ENCODE data around the gene SLC35E1.
A peak's percentile ranks its signal among the peaks of the same experiment; 100 is the strongest.

The SLC35E1 gene

DNA sequence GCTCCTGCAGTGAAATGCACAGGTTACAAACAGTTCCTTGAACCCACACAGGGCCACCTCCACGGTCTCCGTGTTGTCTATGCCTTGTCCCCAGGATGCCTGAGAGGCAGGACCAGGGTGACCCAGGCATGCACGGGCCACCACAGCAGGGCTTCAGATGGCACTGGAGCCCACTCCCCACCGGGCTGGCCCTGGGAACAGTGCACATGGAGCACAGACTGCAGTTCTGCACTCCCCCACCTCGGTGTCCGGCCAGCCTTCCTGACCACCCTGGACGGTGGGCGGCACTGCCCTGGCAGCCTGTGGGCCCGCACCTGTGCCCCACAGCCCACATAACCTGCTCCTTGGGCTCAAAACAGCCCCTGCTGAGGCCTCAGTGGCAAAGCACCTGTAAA lies 14.3 kb upstream of the SLC35E1 start:
- Histone ChIP-seq H3K4me2 (ENCODE audit: insufficient read depth, low read length) (peak overlapping the region; percentile 75), H3K27me3 (ENCODE audit: insufficient read depth, low read length, poor library complexity) (no peaks in the 10 kb centered on the region), H3K27ac (ENCODE audit: low read length) (peak overlapping the region; percentile 93), H3K9ac (ENCODE audit: low read depth, low read length) (peak overlapping the region; percentile 54), H3K9me3 (ENCODE audit: insufficient read depth, low read length, severe bottlenecking) (no peaks in the 10 kb centered on the region), H3K4me3 (ENCODE audit: low read depth in 1 of 2, low read length in 2 of 2) (peak overlapping the region in 1 of 2 experiments; percentile 47; a peak in 2 of 4 replicates), H3K4me1 (ENCODE audit: insufficient read depth, low read length) (peaks cover 80% of the 10 kb centered on the region), H2AFZ (ENCODE audit: low read depth, low read length) (no peak overlapping the region), H3K79me2 (ENCODE audit: insufficient read depth, low read length) (peaks cover 90% of the 10 kb centered on the region), H3K36me3 (ENCODE audit: insufficient read depth, low read length) (peaks cover 12% of the 10 kb centered on the region), H4K20me1 (ENCODE audit: insufficient read depth, low read length) (peaks cover 77% of the 10 kb centered on the region)
- ATAC-seq (ENCODE audit: insufficient read depth, low read depth) = no peak
- no peak for TF ChIP-seq CTCF (IDR thresholded peaks at IDR 0.05; ENCODE audit: borderline replicate concordance, extremely low read depth, low read length, poor library complexity, severe bottlenecking)
- TF ChIP-seq EZH2 (IDR thresholded peaks at IDR 0.05; ENCODE audit: borderline replicate concordance, low read depth, low read length, severe bottlenecking) = no peak
- DNase-seq = peak; percentile 21

GRCh38 chr19:16585808-16586476 lies 13.7 kb upstream of the SLC35E1 start:
- H3K9ac ChIP-seq (ENCODE audit: low read depth, low read length) = peak overlapping the region; percentile 54
- H2AFZ ChIP-seq (ENCODE audit: low read depth, low read length) = no peak overlapping the region
- DNase-seq = peak; percentile 24
- H3K4me2 ChIP-seq (ENCODE audit: insufficient read depth, low read length) = peak overlapping the region; percentile 75
- peaks cover 75% of the 10 kb centered on the region for H3K4me1 ChIP-seq (ENCODE audit: insufficient read depth, low read length)
- peaks cover 90% of the 10 kb centered on the region for H3K79me2 ChIP-seq (ENCODE audit: insufficient read depth, low read length)
- no peaks in the 10 kb centered on the region for H3K9me3 ChIP-seq (ENCODE audit: insufficient read depth, low read length, severe bottlenecking)
- peak overlapping the region; percentile 93 for H3K27ac ChIP-seq (ENCODE audit: low read length)
- no peak for ATAC-seq (ENCODE audit: insufficient read depth, low read depth)
- H3K36me3 ChIP-seq (ENCODE audit: insufficient read depth, low read length) = peaks cover 17% of the 10 kb centered on the region
- no peak for TF ChIP-seq EZH2 (IDR thresholded peaks at IDR 0.05; ENCODE audit: borderline replicate concordance, low read depth, low read length, severe bottlenecking)
- TF ChIP-seq CTCF (IDR thresholded peaks at IDR 0.05; ENCODE audit: borderline replicate concordance, extremely low read depth, low read length, poor library complexity, severe bottlenecking) = no peak
- H4K20me1 ChIP-seq (ENCODE audit: insufficient read depth, low read length) = peaks cover 77% of the 10 kb centered on the region
- H3K27me3 ChIP-seq (ENCODE audit: insufficient read depth, low read length, poor library complexity) = no peaks in the 10 kb centered on the region
- peak overlapping the region in 1 of 2 experiments; percentile 47; a peak in 2 of 4 replicates for H3K4me3 ChIP-seq (ENCODE audit: low read depth in 1 of 2, low read length in 2 of 2)

- DNase-seq (no peak), ATAC-seq (ENCODE audit: insufficient read depth, low read depth) (no peak)
- Histone ChIP-seq H2AFZ (ENCODE audit: low read depth, low read length) (no peak overlapping the region), H4K20me1 (ENCODE audit: insufficient read depth, low read length) (peaks cover 80% of the 10 kb centered on the region), H3K79me2 (ENCODE audit: insufficient read depth, low read length) (peaks cover 93% of the 10 kb centered on the region), H3K4me1 (ENCODE audit: insufficient read depth, low read length) (peaks cover 73% of the 10 kb centered on the region), H3K27ac (ENCODE audit: low read length) (peak overlapping the region; percentile 93), H3K9ac (ENCODE audit: low read depth, low read length) (peak overlapping the region; percentile 54), H3K36me3 (ENCODE audit: insufficient read depth, low read length) (peaks cover 21% of the 10 kb centered on the region), H3K9me3 (ENCODE audit: insufficient read depth, low read length, severe bottlenecking) (no peaks in the 10 kb centered on the region), H3K27me3 (ENCODE audit: insufficient read depth, low read length, poor library complexity) (no peaks in the 10 kb centered on the region), H3K4me2 (ENCODE audit: insufficient read depth, low read length) (peak overlapping the region; percentile 75), H3K4me3 (ENCODE audit: low read depth in 1 of 2, low read length in 2 of 2) (peak overlapping the region in 1 of 2 experiments; percentile 56; a peak in 2 of 4 replicates)
- no peak for TF ChIP-seq CTCF (IDR thresholded peaks at IDR 0.05; ENCODE audit: borderline replicate concordance, extremely low read depth, low read length, poor library complexity, severe bottlenecking)
- no peak for TF ChIP-seq EZH2 (IDR thresholded peaks at IDR 0.05; ENCODE audit: borderline replicate concordance, low read depth, low read length, severe bottlenecking)
These were observed 13.0 kb upstream of the SLC35E1 start for GRCh38 chr19:16585094-16585801.

All from DND-41 (cell line).